Activated CD4-positive, CD25-positive, alpha-beta regulatory T cell treated with anti-CD3 and anti-CD28 coated beads, Interleukin-2, amount 50 U/mL, for 16 hours (primary cell): ENCODE measurements around the gene ETS1.
A peak's percentile ranks its signal among the peaks of the same experiment; 100 is the strongest.

Source experiments
- DNase-seq: peaks from one replicate; pipeline ENCODE4 v3.0.0-alpha.2; 2020; ENCODE audit warnings: low read depth, low spot score

ETS1 gene

GRCh38 chr11:128480665-128481064 is 106.7 kb downstream of the ETS1 start:
- DNase-seq: no peak

GRCh38 chr11:128480066-128480465 is 107.3 kb downstream of the ETS1 start:
- DNase-seq: no peak

DNA sequence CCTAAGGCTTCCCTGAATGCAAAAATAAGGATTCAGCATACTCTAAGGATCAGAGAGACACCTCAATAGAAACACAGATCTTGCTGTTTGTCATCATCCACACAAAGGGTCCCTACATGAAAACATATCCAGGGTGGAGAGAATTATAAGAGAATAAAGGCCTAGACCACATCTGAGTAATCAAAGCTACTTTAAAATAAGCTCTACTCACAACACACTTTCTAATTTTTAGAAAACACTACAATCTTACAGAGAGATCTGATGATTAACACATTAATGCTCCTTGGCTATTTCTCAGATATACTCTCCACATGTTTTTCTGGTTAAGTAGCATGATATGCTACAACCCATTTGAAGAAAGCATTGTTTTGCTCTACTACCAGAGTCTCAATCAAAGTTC is 108.2 kb downstream of the ETS1 start:
- DNase-seq: no peak

DNA sequence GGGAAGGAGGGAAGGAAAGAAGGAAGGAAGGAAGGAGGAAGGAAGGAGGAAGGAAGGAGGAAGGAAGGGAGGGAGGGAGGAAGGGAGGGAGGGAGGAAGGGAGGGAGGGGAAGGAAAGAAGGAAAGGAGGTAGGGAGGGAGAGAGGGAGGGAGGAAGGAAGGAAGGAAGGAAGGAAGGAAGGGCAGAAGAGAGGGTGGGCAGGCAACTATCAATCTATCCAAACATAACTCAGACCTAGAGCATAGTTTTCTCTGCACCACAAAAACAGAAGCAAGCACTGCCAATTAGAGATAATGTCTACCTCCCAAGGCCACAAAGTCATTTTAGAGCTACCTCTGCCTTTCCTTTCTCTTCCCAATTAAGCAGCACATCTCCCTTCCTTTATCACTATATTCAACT is 109.1 kb downstream of the ETS1 start:
- no peak for DNase-seq

- no peak for DNase-seq
Observed at GRCh38 chr11:128477811-128478210, 109.5 kb downstream of the ETS1 start.

- DNase-seq: no peak
Observed at GRCh38 chr11:128477278-128477677, 110.1 kb downstream of the ETS1 start.

DNA sequence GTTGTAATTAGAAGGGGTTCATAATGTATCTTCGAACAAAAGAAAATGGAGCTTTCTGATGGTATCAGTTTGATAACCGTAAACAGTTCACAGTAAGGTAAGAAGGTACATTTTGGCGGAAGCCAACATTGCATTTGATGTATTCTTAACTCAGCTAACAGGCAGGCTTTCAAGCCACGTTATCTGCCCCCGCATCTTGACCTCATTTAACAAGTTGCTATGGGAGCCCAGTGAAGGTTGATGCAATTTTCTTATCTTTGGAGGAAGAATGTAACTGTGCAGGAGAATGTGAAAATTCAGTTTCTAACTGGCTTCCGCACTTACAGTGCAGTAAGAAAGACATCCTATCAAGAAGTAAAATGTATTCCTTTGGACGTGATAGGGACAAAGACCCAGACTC is 110.6 kb downstream of the ETS1 start:
- peak; percentile 68 for DNase-seq

DNA sequence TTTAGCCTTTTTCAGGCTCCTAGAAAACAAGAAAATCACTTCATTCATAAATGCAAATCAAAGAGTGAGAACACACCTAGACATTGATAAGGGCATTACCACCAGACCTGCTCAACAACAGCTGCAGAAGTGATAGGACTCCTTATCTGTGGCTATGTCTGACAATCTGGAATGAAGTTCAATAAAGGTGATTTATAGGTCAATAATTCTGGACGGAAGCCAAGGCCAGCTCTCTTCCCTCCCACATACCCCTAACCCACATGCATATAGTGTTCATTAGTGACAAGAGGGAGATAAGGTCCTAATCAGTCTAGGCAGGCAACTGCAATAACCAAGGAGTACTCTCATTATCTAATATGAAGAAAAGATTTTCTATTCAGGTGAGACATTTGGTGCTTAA is 111.3 kb downstream of the ETS1 start:
- no peak for DNase-seq

GRCh38 chr11:128474036-128474874 is 113.1 kb downstream of the ETS1 start:
- no peak for DNase-seq

DNA sequence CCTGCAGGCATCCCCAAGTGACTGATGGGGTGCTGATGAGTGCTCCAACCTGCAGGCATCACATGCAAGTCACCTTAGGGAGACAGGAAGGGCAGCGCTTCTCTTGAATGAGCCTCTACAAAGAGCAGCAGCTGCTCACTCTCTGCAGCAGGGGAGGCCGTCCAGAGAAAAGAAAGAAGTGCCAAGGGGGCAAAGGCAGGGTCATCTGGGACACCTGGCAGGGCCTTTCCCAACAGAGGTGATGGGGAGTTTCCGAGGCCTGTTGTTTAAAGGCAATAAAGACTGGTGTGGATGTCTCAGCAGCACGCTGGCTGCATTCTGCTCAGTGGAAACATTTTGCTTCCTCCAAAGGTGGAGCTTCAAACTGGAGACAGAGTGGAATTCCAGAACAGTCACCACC is 113.7 kb downstream of the ETS1 start:
- DNase-seq: no peak

GRCh38 chr11:128472128-128473089 is 114.9 kb downstream of the ETS1 start:
- DNase-seq: no peak

DNA sequence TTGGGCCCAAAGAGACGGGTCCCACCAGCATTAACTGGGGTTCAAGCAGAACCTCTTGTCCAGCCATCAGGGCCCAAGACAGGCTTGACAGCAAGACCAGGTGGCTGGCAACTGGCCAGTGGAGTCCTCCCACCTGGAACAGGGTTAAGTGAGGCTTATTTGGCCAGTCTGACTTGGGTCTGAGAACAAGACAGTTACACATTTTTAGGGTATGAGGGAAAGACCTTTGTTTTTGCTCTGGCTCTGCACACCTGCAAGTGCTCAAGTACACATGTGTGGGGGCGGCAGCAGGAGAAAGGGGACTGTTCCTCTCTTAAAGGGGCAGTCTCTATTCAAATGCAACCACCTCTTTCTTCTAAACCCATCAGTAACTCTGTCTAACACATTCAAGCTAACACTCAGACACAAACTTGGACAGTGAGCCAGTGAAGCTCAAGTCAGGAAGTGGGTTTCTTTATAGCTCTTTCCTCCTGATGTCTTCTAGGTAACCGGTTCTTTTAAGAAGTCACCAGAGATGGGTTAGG is 116.2 kb downstream of the ETS1 start:
- no peak for DNase-seq

GRCh38 chr11:128470081-128470480 is 117.3 kb downstream of the ETS1 start:
- no peak for DNase-seq

- DNase-seq: no peak
Observed at GRCh38 chr11:128469220-128469619, 118.1 kb downstream of the ETS1 start.

- DNase-seq: no peak
Observed at GRCh38 chr11:128468111-128468510, 119.2 kb downstream of the ETS1 start.

GRCh38 chr11:128467610-128468041 is 119.7 kb downstream of the ETS1 start:
- DNase-seq: no peak

DNA sequence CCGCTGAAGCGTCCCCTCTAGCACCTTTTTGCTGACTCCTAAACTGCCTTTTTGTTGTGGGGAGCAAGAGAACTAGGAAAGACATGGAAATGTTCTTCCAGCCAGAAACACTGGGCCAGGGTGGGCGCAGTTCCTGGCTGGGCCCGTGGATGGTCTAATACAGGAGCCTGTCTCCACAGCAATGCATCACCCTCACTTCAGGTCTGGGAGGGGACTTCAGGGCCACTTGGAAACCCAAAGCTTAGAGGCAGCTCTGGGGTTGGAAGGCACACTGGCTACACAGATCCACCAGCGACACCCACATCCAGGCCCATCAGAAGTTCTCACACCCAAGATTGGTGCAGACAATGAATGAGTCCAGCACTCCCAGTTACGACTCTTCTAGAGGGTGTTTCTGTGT is 120.3 kb downstream of the ETS1 start:
- DNase-seq: no peak

GRCh38 chr11:128465946-128466705 is 121.2 kb downstream of the ETS1 start:
- no peak for DNase-seq

DNA sequence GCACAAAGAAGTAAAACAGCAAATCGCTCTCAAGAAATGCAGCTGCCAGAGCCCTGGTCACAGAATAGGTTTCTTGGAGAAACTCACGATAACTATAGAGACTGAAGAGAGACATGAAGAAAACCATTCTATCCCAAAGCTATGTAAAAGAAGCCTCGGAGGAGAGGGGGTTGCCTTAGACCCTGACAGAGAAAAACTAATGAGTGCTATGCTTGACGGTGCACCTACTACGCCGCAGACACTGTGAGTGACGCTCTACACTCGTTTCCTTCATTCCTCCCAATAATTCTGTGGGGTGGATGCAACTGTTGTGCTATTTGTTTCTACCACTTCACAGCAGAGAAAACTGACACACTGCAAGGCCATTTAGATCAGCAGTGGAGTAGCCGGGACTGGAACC is 121.8 kb downstream of the ETS1 start:
- DNase-seq: no peak

- DNase-seq: no peak
Observed at GRCh38 chr11:128464878-128465450, 122.4 kb downstream of the ETS1 start.

DNA sequence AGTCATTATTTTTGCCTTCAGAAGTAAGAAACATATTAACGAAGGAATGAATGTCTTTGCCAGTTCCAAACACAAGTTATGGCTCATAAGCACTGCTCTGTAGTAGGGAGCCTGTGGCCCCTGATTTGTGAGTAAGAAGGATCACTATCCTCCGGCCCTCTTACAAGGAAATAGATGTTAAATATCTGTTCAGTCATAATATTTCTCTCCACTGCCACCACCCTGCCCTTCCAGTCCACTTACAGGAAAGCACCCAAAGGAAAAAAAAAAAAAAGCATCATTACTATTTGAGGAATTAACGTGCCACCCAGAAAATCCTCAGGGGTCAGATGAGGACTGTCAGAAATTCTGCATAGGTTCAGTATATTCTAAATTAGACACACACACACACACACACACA is 123.4 kb downstream of the ETS1 start:
- DNase-seq: no peak
